GM10266 (cell line): ENCODE data around the gene RAB6A.
"Not testable (repeated sequence)": the region's sequence is repeated elsewhere in the genome, so short reads cannot be mapped to it uniquely, and the experiment has no call there.

ENCODE experiments used
- DNase-seq: peaks from one replicate; pipeline ENCODE4 v3.0.0; 2012; ENCODE audit errors: extremely low spot score
- TF ChIP-seq, protein P1 (sequence below): IDR thresholded peaks from 2 replicates; pipeline ENCODE4 v1.5.1; 2012; ENCODE audit warnings: mild to moderate bottlenecking, low read depth; ENCODE audit not compliant: control insufficient read depth, insufficient read depth; ENCODE audit errors: missing control alignments

Gene RAB6A

DNA sequence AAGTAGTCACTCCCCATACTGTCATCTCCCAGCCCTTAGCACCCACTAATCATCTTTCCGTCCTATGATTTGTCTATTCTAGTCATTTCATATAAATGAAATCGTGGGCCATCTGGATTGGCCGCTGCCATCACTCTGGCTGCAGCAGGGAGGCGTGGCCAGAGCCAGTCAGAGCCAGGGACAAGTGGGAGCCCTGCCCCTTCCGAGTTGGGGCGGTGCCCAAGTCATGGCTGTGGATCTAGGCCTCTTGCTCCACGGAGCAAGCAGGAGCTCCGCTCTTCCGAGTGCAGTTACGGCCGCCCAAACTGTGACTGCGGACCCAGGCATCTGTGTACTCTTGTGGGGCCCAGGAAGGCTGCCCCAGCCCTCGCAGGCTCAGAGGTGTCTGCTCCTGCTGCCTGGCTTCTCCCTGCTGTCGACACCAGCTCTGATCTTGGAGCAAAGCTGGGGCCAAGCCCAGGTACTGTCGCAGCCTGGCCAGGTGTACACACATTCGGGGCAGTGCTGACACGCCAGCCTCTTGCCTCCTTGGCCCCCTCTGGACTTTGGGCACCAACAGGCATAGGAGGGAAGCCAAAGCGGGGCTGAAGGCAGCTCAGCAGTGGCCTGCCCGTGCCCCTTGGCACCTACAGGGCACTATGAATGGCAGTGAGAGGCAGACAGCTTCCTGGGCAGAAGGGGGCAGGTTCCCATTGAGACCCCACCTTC is 35.2 kb upstream of the RAB6A start:
- TF ChIP-seq, protein P1, sequence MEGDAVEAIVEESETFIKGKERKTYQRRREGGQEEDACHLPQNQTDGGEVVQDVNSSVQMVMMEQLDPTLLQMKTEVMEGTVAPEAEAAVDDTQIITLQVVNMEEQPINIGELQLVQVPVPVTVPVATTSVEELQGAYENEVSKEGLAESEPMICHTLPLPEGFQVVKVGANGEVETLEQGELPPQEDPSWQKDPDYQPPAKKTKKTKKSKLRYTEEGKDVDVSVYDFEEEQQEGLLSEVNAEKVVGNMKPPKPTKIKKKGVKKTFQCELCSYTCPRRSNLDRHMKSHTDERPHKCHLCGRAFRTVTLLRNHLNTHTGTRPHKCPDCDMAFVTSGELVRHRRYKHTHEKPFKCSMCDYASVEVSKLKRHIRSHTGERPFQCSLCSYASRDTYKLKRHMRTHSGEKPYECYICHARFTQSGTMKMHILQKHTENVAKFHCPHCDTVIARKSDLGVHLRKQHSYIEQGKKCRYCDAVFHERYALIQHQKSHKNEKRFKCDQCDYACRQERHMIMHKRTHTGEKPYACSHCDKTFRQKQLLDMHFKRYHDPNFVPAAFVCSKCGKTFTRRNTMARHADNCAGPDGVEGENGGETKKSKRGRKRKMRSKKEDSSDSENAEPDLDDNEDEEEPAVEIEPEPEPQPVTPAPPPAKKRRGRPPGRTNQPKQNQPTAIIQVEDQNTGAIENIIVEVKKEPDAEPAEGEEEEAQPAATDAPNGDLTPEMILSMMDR, result no peak
- DNase-seq, result no peak

DNA sequence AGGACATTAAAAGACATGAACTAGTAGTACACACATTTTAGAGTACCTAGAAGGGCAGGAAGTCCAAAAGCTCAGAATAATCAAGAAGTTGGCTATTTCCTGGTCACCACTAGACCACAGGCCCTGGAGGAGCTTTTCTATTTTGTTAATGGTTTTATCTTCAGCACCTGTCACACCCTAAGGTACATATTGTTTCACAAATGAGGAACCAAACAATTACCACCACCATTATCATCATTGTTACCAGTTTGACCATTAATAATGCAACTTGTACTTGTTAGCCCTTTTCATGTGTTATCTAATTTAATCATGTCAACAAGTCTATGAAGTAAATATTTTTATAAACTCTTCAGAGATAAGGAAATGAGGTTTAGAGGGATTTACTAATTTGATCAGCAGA is 31.7 kb upstream of the RAB6A start:
- DNase-seq, result no peak

DNA sequence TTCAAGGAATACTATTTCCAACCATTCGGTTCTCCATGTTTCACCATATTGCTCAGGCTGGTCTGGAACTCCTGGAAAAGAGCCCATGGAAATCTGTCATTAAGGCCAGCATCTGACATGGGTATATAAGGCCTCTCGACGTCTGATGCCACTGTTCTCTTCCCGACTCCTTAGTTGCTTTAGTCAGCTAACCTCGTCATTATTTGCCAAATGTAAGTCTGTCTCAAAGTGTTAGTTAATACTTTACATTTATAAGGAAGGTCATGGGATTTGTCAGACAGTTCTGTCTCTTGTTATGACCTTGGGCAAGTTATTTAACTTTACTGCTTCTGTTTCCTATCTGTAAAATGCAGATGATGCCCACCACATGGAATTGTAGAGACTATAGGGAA is 28.4 kb upstream of the RAB6A start:
- no peak for DNase-seq
- TF ChIP-seq, protein P1, result no peak

More for the DNA sequence above, 31.7 kb upstream of the RAB6A start:
- TF ChIP-seq, protein P1, result no peak

DNA sequence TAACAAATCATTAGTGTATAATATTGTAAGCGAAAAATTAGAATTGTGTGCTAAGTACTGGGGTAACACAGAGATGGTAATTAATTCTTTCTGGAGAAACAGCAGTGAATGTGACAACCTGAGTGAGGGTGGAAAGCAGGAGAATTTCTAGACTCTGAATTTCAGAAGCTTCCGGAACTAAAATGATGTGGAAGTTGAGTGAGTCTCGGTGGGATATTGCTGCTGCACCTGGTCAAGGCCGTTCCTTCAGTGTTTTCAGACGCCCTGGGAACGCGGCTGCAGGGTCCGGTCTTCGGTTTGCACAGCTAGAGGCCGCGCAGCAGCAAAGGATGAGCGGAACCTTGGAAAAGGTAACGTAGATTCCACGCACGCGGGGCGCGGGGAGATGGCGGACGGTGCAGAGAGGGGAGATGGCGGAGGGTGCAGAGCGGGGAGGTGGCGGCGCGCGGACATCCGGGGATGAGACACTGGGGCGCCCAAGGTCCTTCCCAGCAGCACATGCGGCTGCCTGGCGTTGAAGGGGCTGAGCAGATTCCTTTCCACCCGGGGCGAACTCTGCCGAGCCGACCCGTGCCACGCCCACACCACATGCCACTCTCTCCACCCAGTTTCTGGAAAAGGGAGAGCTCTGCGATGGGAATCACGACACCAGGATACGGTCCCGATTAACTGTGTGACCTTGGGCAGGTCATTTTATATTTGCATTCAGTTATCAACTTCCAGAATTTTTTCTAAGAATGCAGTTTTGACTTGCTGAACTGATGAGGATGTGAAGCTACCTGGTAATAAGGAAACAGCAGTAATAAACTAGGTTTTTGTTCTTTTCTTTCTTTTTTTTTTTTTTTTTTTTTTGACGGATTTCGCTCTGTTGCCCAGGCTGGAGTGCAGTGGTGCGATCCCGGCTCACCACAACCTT is 27.0 kb upstream of the RAB6A start, which contains the start of gene MRPL48:
Gene MRPL48, plus strand, starts transcription at position 232 of the 916 bp plus-strand sequence. Its CDS starts 98 bp downstream, at position 330.
- peak; percentile 90 for DNase-seq
- TF ChIP-seq, protein P1, result no peak

DNA sequence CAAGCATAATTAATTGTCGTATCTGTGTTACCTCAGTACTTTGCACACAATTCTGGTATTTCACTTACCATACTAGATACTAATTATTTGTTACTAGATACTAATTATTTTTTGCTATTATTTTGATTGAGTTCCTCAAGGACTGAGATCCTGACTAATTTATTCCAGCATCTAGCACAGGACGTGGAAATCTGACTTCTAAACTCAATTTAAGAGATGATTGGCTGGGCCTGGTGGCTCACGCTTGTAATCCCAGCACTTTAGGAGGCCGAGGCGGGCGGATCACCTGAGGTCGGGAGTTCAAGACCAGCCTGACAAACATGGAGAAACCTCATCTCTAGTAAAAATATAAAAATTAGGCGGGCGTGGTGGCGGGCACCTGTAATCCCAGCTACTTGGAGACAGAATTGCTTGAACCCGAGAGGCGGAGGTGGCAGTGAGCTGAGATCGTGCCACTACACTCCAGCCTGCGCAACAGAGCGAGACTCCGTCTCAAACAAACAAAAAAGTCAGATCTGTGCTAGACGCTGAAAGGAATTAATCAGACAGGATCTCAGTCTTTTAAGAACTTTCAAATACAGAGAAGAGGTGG is 26.3 kb upstream of the RAB6A start:
- TF ChIP-seq, protein P1, result no peak
- DNase-seq, result no peak

DNA sequence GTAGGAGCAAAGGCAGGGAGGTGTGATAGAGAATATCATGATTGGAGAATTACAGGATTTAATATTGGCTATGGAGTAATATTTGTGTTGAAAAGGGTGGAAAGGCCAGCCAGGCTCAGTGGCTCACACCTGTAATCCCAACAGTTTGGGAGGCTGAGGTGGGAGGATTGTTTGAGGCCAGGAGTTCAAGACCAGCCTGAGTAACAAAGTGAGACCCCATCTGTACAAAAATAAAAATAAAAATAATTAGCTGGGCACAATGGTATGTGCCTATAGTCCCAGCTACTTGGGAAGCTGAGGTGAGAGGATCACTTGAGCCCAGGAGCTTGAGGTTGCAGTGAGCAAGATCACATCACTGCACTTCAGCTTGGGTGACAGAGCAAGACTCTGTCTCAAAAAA is 24.6 kb upstream of the RAB6A start:
- not testable (repeated sequence) for DNase-seq

DNA sequence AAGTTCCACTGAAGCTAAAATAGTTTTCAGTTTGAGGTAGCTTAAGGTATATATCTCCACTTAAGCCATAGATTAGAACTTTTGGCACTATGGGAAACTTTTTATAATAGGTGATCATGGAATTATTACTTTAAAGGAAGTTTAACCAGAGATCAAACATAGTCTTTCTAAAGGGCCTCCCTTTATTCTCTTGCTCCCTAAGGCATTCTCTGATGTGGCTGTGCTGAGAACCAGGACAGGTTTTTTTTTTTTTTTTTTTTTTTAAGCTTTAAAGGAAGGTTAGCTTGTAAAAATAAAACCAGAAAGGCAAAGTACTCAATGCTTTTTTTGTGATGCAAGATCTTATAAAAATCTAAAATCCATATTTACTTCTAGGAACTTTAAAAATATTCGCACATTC is 23.9 kb upstream of the RAB6A start:
- TF ChIP-seq, protein P1, result no peak
- DNase-seq, result no peak
